GM19043 (cell line): ENCODE measurements around the gene KRT16.
"Not testable (repeated sequence)": the region's sequence is repeated elsewhere in the genome, so short reads cannot be mapped to it uniquely, and the experiment has no call there.

ENCODE experiments used
- ATAC-seq: cut with Tn5 transposase; IDR thresholded peaks from one replicate; pipeline ENCODE4 v1.9.1; 2021; ENCODE audit warnings: low read depth; ENCODE audit not compliant: unreplicated experiment

KRT16 gene

GRCh38 chr17:41585301-41586056, 27.1 kb downstream of the KRT16 start:
- ATAC-seq = no peak

- ATAC-seq = not testable (repeated sequence)
Measured at GRCh38 chr17:41584331-41584927, 28.1 kb downstream of the KRT16 start.

- no peak for ATAC-seq
Measured at GRCh38 chr17:41583137-41584127, 29.1 kb downstream of the KRT16 start.

GRCh38 chr17:41582061-41582968, 30.3 kb downstream of the KRT16 start:
- not testable (repeated sequence) for ATAC-seq

GRCh38 chr17:41581366-41582060, 31.1 kb downstream of the KRT16 start:
- ATAC-seq = no peak

GRCh38 chr17:41580687-41581365, 31.7 kb downstream of the KRT16 start:
- ATAC-seq = no peak

- ATAC-seq = no peak
Measured at GRCh38 chr17:41580244-41580575, 32.4 kb downstream of the KRT16 start.

- peak; percentile 51 for ATAC-seq
Measured at GRCh38 chr17:41579484-41580243, 32.9 kb downstream of the KRT16 start.

- no peak for ATAC-seq
Measured at GRCh38 chr17:41578971-41579370, 33.6 kb downstream of the KRT16 start.

- ATAC-seq = no peak
Measured at GRCh38 chr17:41578538-41578937, 34.0 kb downstream of the KRT16 start.

- ATAC-seq = not testable (repeated sequence)
Measured at GRCh38 chr17:41576740-41577139, 35.8 kb downstream of the KRT16 start.

- ATAC-seq = no peak
Measured at GRCh38 chr17:41575336-41575735, 37.2 kb downstream of the KRT16 start.

- ATAC-seq = no peak
Measured at GRCh38 chr17:41571561-41572434, 40.8 kb downstream of the KRT16 start, which contains the start of gene KRT9. Gene KRT9 (minus strand): TSS chr17:41572059. CDS start chr17:41571992, 67 bp downstream.

GRCh38 chr17:41567317-41567716, 45.2 kb downstream of the KRT16 start:
- ATAC-seq = no peak

- no peak for ATAC-seq
Measured at GRCh38 chr17:41565338-41565737, 47.2 kb downstream of the KRT16 start.

- ATAC-seq = no peak
Measured at GRCh38 chr17:41563607-41564170, 48.9 kb downstream of the KRT16 start.

GRCh38 chr17:41561554-41561953, 51.0 kb downstream of the KRT16 start:
- ATAC-seq = no peak
